H1 (cell line): ENCODE data around the gene FEV. TPM values are rescaled to one million over a fixed set of nuclear protein-coding genes. Genes with fewer than 3 reads are reported as not detected.

Experiments
- CREB1 ChIP-seq: IDR thresholded peaks from 2 replicates; pipeline ENCODE4 v1.6.1; 2012; ENCODE audit warnings: inconsistent platforms
- PHF8 ChIP-seq: fragments of 200-600 bp; sonication (generic); conservative IDR thresholded peaks from 2 replicates; pipeline ENCODE4 v1.7.1; 2012; ENCODE audit warnings: low read depth, mild to moderate bottlenecking, inconsistent platforms, low read length, moderate library complexity
- polyA plus RNA-seq, 7 experiments: library from polyadenylated mRNA; depleted of rRNA in 3 of 7; stranded (reverse) in 5 of 7; unstranded in 2 of 7; fragments of >200 nt in 5 of 7; fragments of 200-250 nt in 2 of 7; gene quantifications; 1 replicate in 5 of 7; 2 replicates in 1 of 7; 4 replicates in 1 of 7; pipeline versions ENCODE4 v1.2.1 to v1.2.3, GENCODE V29; 2011 to 2013; ENCODE audit warnings: missing spikeins in 2 of 7, mixed read lengths in 2 of 7
- total RNA-seq: library from RNA; stranded (reverse); fragmentation: NEBNext Ultra II Directional; extraction: Animal tissue kit (Norgen Biotek cat#: 25700); gene quantifications from 2 replicates; pipeline ENCODE4 v1.2.1, GENCODE V29; 2021

Gene FEV
- total and polyA plus RNA-seq, 2 of the 8 experiments (the other 6 are each of a cell fraction or from before 2014, with no cell fraction given), result not detected

- 0 out of 2 replicates have a peak, but pooled peaks have one; percentile 30 for TF ChIP-seq PHF8
- peak; percentile 84 for TF ChIP-seq CREB1
Observed at GRCh38 chr2:218959141-218959731, 25.7 kb downstream of the FEV start, which contains the start of gene CDK5R2 (continued).
